SK-N-SH treated with all-trans-retinoic acid at 6 μM for 48 hours (cell line): Measurements from ENCODE around the gene AOPEP.

Experiments used
- ESRRG ChIP-seq: fragments of 250-450 bp; sonication (Bioruptor Pico); IDR thresholded peaks from 2 replicates; pipeline ENCODE4 v1.6.1; 2021; ENCODE audit warnings: mild to moderate bottlenecking
- GLIS3 ChIP-seq: fragments of 250-450 bp; sonication (Bioruptor Pico); IDR thresholded peaks from 2 replicates; pipeline ENCODE4 v1.5.0; 2020; ENCODE audit warnings: mild to moderate bottlenecking, moderate library complexity
- RARB ChIP-seq: fragments of 250-450 bp; sonication (Bioruptor Pico); IDR thresholded peaks from 2 replicates; pipeline ENCODE4 v1.8.0; 2021; ENCODE audit warnings: mild to moderate bottlenecking, moderate library complexity
- ZFP30 ChIP-seq: fragments of 450-650 bp; formaldehyde crosslinking; IDR thresholded peaks from 2 replicates; pipeline ENCODE4 v1.5.0; 2022; ENCODE audit warnings: mild to moderate bottlenecking, moderate library complexity
- ZNF565 ChIP-seq: fragments of 450-650 bp; formaldehyde crosslinking; conservative IDR thresholded peaks from 2 replicates; pipeline ENCODE4 v1.5.0; 2020; ENCODE audit warnings: low read depth, mild to moderate bottlenecking, moderate library complexity
- TF ChIP-seq, protein P1 (sequence below): fragments of 250-450 bp; sonication (Bioruptor Pico); IDR thresholded peaks from 2 replicates; pipeline ENCODE4 v1.5.1; 2020; ENCODE audit warnings: low read depth, mild to moderate bottlenecking, moderate library complexity
- TF ChIP-seq, protein P2 (sequence below): fragments of 250-450 bp; sonication (Bioruptor Pico); IDR thresholded peaks from 2 replicates; pipeline ENCODE4 v1.5.0; 2020; ENCODE audit warnings: mild to moderate bottlenecking, moderate library complexity
- TF ChIP-seq, protein P3 (sequence below): fragments of 250-450 bp; sonication (Bioruptor Pico); IDR thresholded peaks from 2 replicates; pipeline ENCODE4 v1.8.0; 2020; ENCODE audit warnings: mild to moderate bottlenecking, moderate library complexity, borderline replicate concordance
- TF ChIP-seq, protein P4 (sequence below): fragments of 250-450 bp; sonication (Bioruptor Pico); IDR thresholded peaks from 2 replicates; pipeline ENCODE4 v1.8.0; 2021; ENCODE audit warnings: low read depth, mild to moderate bottlenecking, moderate library complexity, borderline replicate concordance

DNA sequence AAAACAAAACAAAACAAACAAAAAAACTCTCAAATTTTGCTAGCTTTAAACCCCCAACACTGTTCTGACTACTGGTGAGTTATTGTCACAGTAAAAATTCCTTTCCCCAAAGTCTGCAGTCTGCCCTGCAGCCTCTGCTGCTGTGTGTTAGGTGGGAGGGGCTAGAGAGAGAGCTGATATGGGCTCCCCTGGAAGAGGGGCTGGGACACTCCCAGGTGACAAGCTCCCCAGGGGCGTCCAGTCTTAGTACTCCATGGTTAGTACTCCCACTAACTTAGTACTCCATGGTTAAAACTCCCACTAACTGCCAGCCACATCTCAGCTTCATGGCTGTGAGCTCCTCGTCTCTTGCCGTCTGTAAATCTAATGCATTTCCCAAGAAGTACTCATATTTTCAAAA is 399.2 kb downstream of the AOPEP start:
- TF ChIP-seq RARB (no peak), ESRRG (no peak), ZNF565 (CRISPR knock-in tag) (no peak), GLIS3 (CRISPR knock-in tag) (no peak), ZFP30 (CRISPR knock-in tag) (no peak)
- TF ChIP-seq, protein P1, sequence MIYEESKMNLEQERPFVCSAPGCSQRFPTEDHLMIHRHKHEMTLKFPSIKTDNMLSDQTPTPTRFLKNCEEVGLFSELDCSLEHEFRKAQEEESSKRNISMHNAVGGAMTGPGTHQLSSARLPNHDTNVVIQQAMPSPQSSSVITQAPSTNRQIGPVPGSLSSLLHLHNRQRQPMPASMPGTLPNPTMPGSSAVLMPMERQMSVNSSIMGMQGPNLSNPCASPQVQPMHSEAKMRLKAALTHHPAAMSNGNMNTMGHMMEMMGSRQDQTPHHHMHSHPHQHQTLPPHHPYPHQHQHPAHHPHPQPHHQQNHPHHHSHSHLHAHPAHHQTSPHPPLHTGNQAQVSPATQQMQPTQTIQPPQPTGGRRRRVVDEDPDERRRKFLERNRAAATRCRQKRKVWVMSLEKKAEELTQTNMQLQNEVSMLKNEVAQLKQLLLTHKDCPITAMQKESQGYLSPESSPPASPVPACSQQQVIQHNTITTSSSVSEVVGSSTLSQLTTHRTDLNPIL = no peak
- TF ChIP-seq, protein P2, sequence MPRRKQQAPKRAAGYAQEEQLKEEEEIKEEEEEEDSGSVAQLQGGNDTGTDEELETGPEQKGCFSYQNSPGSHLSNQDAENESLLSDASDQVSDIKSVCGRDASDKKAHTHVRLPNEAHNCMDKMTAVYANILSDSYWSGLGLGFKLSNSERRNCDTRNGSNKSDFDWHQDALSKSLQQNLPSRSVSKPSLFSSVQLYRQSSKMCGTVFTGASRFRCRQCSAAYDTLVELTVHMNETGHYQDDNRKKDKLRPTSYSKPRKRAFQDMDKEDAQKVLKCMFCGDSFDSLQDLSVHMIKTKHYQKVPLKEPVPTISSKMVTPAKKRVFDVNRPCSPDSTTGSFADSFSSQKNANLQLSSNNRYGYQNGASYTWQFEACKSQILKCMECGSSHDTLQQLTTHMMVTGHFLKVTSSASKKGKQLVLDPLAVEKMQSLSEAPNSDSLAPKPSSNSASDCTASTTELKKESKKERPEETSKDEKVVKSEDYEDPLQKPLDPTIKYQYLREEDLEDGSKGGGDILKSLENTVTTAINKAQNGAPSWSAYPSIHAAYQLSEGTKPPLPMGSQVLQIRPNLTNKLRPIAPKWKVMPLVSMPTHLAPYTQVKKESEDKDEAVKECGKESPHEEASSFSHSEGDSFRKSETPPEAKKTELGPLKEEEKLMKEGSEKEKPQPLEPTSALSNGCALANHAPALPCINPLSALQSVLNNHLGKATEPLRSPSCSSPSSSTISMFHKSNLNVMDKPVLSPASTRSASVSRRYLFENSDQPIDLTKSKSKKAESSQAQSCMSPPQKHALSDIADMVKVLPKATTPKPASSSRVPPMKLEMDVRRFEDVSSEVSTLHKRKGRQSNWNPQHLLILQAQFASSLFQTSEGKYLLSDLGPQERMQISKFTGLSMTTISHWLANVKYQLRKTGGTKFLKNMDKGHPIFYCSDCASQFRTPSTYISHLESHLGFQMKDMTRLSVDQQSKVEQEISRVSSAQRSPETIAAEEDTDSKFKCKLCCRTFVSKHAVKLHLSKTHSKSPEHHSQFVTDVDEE (CRISPR knock-in tag) = no peak
- TF ChIP-seq, protein P3, sequence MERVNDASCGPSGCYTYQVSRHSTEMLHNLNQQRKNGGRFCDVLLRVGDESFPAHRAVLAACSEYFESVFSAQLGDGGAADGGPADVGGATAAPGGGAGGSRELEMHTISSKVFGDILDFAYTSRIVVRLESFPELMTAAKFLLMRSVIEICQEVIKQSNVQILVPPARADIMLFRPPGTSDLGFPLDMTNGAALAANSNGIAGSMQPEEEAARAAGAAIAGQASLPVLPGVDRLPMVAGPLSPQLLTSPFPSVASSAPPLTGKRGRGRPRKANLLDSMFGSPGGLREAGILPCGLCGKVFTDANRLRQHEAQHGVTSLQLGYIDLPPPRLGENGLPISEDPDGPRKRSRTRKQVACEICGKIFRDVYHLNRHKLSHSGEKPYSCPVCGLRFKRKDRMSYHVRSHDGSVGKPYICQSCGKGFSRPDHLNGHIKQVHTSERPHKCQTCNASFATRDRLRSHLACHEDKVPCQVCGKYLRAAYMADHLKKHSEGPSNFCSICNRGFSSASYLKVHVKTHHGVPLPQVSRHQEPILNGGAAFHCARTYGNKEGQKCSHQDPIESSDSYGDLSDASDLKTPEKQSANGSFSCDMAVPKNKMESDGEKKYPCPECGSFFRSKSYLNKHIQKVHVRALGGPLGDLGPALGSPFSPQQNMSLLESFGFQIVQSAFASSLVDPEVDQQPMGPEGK = no peak
- TF ChIP-seq, protein P4, sequence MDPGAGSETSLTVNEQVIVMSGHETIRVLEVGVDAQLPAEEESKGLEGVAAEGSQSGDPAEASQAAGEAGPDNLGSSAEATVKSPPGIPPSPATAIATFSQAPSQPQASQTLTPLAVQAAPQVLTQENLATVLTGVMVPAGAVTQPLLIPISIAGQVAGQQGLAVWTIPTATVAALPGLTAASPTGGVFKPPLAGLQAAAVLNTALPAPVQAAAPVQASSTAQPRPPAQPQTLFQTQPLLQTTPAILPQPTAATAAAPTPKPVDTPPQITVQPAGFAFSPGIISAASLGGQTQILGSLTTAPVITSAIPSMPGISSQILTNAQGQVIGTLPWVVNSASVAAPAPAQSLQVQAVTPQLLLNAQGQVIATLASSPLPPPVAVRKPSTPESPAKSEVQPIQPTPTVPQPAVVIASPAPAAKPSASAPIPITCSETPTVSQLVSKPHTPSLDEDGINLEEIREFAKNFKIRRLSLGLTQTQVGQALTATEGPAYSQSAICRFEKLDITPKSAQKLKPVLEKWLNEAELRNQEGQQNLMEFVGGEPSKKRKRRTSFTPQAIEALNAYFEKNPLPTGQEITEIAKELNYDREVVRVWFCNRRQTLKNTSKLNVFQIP (CRISPR knock-in tag) = no peak
